Esophagus squamous epithelium (tissue), 4 donors: Measurements from ENCODE around the gene GALR3.

Experiments used
- CTCF ChIP-seq, 6 experiments: fragments of 450-650 bp in 4 of 6; fragments of 200-600 bp in 2 of 6; sonication (generic) in 2 of 6; IDR thresholded peaks; one replicate each; pipeline ENCODE4 v1.5.1; 2016 to 2019; ENCODE audit warnings: antibody characterized with exemption in 6 of 6, mild to moderate bottlenecking in 4 of 6, moderate library complexity in 4 of 6
- POLR2A ChIP-seq, 4 donors: fragments of 450-650 bp; IDR thresholded peaks; one replicate each; pipeline ENCODE4 v1.6.1; 2017; ENCODE audit warnings: antibody characterized with exemption in 4 of 4, mild to moderate bottlenecking in 4 of 4, moderate library complexity in 3 of 4

DNA sequence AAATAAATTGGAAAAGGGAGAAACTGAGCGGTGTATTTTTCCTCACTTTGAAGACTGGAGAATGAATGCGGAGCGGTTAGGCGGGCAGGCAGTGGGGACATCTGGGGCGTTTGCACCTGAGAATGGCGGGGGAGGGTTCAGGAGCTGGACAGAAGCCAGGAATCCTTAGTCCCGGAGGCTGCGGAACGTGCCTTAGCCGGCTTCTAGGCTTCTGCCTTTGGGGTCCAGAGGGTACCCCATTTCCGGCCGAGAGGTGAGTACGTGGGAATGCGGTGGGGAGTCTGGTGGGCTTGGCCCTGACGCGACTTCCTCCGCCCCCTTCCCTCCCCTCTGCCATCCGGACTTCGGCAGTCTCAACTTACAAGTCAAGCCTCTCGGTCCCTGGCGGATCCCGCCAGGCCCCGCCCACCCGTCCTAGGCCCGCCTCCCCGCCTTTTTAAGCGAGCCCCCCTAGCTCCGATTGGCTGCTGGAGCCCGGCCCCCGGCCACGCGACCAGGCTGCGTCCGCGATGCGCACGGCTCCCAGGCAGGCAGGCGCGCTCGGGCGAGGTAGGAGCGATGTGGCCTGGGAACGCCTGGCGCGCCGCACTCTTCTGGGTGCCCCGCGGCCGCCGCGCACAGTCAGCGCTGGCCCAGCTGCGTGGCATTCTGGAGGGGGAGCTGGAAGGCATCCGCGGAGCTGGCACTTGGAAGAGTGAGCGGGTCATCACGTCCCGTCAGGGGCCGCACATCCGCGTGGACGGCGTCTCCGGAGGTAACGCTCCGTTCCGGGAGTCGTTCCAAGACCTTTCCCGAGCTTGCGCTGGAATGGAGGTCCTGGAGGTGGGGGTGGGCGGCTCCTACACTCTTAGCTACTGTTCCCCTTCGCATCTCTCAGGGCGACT, 15.5 kb upstream of the GALR3 start, which contains the start of gene GCAT:
- TF ChIP-seq POLR2A (IDR thresholded peaks at IDR 0.05) (peak in 2 of 4 donors; percentile 34 to 79), CTCF (IDR thresholded peaks at IDR 0.05) (no peak)
